NCI-H2171 treated with DMSO at 0.1 percent for 48 hours (cell line): ENCODE measurements around the gene TEX101.

Experiments used
- DNase-seq: peaks from one replicate; lab custom pipeline; 2025; lab: John Stamatoyannopoulos, UW

The TEX101 gene

DNA sequence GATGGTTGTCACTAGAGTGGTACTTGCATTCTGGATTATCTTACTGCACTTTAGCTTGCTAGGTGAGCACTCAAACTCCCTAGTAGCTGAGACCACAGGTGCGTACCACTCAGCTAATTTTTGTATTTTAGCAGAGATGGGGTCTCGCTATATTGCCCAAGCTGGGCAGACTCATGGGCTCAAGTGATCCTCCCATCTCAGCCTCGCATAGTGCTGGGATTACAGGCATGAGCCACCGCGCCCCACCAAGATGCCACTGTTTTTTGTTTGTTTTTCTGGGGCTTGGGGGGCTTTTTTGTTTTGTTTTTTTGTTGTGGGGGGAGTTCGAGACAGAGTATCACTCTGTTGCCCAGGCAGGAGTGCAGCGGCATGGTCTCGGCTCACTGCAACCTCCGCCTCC, 33.0 kb downstream of the TEX101 start:
- DNase-seq = no peak

DNA sequence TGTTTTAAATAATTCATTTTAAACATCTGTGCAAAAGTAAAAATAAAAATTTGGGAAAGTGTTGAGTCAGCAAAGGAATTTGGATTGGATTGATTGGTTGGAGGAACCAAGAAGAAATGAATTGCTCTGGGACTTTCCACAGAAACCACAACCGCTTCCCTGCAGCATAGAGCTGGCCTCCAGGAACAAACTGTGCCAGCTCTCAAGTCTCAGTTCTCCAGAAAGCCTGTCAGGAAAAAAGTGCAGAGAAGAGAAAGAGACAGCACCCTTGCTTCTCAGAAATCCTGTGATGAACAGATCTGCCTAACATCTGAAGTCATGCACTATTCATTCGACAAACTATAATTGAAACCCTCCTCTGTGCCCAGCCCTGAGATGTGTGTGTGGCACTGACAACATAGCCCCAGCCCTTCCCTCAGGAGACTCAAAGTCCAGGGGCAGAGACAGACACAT, 35.9 kb downstream of the TEX101 start:
- DNase-seq = no peak

DNA sequence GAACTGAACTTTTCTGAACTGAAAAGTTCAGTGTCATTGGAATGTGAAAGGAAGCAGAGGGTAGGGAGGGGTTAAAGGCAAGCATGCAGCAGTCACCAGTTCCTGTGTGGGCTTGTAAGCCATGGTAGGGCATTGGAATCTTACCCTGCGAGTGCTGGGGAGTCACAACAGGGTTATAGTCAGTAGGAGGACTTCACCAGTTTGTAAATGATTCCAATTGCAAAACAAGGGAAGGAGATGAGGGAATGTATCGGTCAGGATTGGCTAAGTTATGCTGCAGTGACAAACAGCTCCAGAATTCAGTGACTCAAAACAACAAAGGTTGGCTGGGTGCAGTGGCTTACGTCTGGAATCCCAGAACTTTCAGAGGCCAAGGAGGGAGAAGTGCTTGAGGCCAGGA, 37.9 kb downstream of the TEX101 start:
- DNase-seq = no peak

DNA sequence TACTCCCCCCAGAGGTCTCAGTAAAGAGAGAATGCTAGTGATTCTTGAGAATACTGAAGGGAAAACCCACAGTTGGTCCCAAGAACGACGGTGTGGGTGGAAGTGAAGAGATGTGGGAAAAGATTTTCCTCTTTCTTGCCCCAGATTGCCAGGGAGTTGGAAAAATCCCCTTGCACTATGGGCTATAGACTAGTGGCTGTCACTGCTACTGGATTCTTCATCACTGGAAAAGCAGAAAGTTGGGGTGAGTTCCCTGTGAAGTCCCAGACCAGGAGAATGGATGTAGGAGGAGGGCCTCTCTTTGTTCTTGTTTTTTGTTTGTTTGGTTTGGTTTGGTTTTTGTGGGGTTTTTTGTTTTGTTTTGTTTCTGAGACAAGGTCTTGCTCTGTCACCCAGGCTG, 39.3 kb downstream of the TEX101 start:
- DNase-seq = no peak

DNA sequence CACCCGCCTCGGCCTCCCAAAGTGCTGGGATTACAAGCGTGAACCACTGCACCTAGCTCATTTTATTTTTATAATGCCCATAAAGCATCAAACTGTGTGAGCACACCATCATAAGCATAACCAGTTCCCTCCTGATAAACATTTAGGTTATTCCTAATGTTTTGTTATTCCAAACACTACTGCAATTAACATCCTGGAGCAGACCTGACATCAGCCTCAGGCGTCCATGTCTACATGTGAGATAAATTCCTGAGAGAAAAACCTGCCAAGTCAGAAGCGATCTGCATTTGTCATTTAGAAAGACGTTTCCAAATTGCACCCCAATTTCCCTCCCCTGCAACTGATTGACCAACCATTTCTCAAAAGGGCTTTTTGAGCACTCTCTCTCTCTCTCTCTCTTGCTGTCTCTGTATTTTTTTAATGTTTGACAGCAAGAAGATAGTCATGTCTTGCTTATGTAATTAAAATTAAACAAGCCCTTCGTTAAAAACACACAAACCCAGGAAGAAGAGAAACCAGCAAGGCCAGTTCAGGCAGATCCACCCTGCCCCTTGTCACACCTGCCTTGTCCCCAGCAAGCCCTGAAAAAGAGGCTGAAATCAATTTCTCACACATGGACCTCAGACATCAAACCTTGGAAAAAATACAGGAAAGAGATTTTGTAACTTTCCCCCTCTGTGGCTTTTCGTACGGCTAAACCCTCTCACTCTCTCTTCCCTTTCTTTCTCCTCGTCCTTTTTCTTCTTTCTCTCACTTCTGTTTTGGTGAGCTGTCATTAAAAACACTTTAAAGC, 40.8 kb downstream of the TEX101 start:
- DNase-seq = no peak

DNA sequence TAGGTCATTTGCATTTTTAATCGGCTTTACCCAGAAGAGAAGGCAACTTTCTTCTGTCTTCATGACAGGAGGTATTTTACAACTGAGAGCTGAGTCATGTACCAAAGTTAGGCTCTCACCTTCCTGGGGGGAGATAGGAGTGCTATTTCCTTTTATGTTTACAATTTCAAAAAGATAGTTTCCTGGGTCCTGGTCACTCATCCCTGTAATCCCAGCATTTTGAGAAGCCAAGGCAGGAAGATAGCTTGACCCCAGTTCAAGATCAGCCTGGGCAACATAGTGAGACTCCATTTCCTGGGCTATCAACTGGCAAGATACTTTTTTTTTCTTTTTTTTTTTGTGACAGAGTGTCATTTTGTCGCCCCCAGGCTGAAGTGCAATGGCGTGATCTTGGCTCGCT, 43.1 kb downstream of the TEX101 start:
- DNase-seq = no peak

DNA sequence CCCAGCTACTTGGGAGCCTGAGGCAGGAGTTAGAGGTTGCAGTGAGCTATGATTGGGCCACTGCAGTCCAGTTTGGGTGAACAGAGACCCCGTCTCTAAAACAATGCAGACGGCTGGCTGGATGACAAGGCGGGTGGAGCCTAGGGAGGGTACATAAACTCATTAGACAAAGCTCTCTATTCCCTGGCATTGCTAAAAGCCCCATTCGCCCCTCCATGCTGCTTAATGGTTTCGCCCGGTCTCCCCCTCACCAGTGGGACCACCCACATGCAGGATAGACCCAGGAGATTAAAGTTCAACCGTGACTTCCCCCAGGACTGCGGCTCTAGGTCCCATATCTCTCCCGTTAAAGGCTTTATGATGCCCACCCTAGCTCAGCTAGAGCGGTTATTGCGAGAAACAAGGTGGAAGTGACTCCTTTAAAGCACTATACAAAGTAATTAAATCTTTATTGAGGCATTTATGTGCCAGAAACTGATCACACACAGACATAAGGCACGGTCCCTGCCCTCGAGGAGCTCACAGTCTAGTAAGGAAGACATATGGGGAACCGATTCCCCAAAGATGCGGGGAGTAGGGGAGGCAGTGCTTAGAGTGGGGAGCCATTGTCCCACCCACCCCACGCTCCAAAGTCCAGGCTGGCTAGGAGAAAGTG, 45.8 kb downstream of the TEX101 start:
- no peak for DNase-seq

DNA sequence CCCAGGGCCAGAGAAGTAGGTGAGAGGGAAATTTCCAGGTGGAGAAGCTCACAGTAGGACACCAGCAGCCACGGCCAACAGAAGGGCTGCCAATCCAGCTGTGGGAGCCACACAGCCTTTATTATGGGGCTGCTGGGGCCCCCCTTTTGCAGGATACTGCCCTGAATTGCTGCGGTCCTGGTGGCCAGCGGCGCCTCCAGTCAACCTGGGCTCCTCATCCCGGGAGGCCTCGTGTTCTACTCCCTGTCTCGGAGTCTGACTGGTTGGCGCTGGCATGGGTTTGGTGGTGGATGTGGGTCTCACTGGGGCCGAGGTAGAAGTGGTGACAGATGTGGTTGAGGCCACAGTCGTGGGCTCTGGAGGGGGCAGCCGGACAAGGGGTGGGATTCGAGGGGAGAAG, 46.6 kb downstream of the TEX101 start:
- no peak for DNase-seq

DNA sequence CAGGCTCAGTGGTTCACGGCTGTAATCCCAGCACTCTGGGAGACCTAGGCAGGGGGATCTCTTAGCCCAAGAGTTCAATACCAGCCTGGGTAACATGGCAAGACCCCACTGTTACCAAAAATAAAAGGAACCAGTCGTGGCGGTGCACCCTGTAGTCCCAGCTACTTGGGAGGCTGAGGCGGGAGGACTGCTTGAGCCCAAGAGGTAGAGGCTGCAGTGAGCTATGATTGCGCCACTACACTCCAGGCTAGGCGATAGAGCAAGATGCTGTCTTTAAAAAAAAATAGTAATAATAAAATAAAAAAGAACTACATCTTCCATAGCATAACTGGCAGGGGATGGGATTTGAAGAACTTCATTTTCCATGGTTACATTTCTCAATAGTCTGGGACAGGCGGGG, 47.7 kb downstream of the TEX101 start:
- DNase-seq = no peak

DNA sequence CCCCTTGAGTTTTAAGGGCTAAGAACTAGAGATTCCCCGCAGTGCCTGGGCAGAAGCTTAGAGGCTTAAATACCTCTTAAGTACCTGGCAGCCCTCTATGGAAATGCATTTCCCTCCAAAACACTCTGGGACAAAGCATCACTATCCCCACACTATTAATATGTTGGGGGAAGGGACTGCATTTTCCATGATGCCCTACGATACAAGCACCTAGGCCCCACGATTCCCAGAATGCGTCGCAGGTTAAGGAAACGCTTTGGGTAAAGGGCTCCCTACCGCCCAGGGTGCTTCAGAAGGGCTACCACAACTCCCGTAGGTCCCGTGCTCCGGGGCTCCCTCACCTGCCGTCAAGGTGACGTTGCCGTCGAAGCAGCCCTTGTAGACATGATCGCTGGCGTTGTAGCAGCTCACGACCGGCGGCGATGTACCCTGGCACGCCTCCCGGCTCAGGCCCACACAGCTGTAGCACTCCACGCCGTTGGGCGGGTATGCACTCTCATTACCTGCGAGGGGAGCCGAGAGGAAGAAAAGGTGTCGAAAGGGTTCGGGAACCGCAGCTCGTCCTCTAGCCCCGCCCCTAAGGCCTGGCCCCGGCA, 48.2 kb downstream of the TEX101 start:
- DNase-seq = no peak

DNA sequence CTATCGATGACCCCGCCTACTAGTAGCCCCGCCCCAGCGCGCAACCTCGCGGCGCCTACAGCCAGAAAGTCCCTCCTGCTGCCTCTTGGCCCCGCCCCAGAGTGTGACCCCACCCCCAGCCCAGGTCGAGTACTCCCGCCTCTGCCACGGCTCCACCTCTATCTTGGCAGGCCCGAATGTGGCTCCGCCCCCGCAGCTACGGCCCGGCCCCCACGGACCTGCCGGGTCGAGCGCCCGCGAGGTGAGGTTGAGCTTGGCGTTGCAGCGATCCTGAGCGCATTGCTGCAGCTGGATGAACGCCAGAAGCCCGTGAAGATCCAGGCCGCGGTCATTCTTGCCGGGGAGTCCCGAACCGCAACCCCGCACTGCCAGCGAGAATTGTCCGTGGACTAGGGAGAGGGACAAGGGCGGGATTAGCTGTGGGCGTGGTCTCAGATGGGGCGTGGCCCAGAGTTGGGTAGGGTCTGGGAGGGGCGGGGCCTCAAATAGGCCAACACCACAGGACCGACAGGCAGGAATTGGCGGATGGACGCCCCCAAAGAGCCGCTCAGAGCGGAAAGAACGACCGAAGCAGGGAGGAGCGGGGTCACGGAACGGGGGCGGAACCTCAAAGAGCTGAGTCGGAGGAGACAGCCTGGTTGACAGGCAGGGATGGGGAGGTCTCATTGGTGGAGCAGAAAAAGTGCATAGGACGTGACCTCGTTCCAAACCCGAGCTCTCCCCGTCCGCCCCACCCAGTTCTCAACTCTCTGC, 48.9 kb downstream of the TEX101 start:
- DNase-seq = peak; percentile 92

DNA sequence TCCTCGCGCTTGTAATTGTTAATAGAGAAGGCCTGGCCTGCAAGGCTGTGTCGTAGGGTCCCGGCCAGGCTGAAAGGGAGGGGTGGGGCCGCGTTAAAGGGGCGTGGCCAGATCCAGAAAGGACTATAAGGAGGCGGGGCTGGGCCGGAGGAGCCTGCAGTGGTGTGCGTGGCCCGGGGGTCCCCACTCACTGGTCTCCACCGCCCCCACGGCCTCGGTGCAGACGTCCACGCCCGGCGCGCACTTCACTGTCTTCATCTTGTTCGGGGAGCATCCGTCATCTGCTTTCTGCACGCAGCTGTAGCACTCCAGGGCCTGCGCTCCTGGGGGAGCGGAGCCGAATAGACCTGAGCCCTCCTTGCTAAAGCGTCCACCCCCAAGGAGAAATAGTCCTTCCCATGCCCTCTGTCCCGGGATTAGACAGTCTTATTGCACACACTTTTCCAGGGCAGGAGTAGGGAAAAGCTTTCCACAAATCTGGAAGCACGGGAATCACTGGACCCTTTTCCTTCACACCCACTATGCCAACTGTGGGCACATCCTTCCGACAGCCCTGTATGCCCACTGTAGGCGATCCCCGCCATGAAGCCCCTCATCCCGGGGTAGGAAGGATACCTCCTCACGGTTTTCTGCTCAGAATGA, 49.6 kb downstream of the TEX101 start:
- no peak for DNase-seq

DNA sequence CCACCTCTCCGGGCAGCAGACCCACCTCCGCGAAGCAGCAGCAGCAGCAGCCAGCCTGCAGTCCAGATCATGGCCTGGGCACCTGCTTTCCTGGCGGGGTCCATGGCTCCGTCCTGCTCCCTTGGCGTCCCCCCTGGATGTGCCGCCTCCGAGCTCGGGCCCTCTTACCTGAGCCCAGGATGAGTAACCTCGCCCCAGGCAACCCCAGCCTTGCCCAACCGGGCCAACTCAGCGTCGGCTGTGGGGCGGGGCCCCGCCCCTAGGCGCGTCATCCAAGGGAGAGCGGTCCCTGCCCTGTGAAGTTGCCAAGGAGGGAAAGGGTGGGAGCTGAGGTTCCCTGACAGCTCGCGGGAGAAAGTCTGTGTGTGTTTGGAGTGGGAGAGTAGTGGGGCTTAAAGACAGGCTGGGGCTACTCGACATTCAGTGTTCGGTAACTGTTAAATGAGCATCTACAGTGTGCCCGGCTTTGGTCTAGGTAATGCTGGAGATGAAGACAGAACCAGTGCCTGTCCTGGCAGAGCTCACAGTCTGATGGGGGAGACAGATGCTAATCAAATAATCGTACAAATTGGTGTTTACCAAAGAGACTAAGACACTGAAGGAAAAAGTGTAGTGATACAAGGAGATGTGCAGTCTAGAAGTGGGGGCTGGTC, 50.9 kb downstream of the TEX101 start, which contains the start of gene LYPD3:
TSS of gene LYPD3 (minus strand) at position 141 of the 653 bp plus-strand sequence. CDS start at position 104, 37 bp downstream.
- DNase-seq = no peak

DNA sequence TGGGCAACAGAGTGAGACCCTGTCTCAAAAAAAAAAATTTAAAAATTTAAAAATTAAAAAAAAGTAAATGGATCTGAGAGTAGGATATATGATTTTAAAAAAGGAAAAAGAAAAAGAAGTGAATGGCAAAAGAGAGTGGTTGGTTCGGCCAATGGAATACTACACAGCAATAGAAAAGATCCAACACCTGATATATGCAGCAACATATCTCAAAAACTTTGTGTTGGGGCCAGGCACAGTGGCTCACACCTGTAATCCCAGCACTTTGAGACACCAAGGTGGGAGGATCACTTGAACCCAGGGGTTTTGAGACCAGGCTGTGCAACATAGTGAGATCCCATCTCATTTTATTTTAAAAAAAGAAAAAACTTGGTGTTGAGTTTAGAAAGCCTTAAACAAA, 52.1 kb downstream of the TEX101 start:
- no peak for DNase-seq

DNA sequence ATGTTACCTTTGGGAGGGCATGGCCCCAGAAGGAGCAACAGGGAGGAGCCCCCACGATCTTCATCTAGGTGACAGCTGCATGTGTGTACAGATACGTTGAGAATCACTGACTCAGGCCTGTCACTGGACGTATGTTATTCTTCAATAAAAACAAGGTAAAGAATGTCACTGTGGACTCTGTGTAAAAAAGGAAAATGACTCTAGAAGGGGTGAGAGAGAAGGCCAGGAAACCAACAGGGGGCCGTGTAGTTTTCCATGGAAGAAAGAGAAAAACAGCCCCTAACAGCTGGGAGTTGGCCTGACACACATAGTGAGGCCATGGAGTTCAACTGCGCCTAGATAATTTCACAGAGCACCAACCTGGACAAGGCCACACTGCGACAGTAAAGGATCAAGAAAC, 52.6 kb downstream of the TEX101 start:
- DNase-seq = no peak

DNA sequence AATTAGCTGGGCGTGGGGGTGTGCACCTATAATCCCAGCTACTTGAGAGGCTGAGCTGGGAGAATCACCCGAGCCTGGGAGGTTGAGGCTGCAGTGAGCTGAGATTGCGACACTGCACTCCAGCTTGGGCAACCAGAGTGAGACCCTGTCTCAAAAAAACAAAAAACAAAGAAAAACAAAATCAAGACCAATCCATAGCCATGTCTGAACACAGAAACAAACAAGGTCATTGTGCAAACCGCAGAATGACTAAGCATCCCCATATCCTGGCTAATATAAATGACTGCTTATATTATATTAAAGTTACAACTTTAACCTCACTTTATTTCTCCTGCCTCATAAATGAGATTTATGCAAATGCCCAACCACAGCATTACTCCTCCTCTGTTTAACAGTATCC, 53.0 kb downstream of the TEX101 start:
- no peak for DNase-seq
